CD14-positive monocyte (primary cell): Measurements from ENCODE around the gene MBP. TPM values are rescaled to one million over a fixed set of nuclear protein-coding genes. Genes with fewer than 3 reads are reported as not detected.

Experiments
- DNase-seq, 3 donors: peaks; one replicate each; pipeline ENCODE4 v3.0.0-alpha.2; 2011 to 2022
- H2AFZ ChIP-seq: 2 replicates; pipeline ENCODE4 v1.6.0; 2012; ENCODE audit warnings: mild to moderate bottlenecking, low read depth, low read length, inconsistent platforms; ENCODE audit not compliant: insufficient read depth, poor library complexity, severe bottlenecking
- H3K27ac ChIP-seq, 2 donors: 1 replicate in 1 of 2; 2 replicates in 1 of 2; pipeline ENCODE4 v1.5.1; 2012 to 2013; ENCODE audit warnings: low read length in 2 of 2, control low read depth in 1 of 2, inconsistent platforms in 1 of 2, low read depth in 1 of 2, mild to moderate bottlenecking in 1 of 2
- H3K27me3 ChIP-seq, 2 donors: one replicate each; pipeline versions ENCODE4 v1.6.0 to v1.6.1; 2011 to 2013; ENCODE audit warnings: low read length in 2 of 2; ENCODE audit not compliant: control insufficient read depth in 2 of 2, insufficient read depth in 2 of 2
- H3K36me3 ChIP-seq, 2 donors: replicated peaks in 1 of 2; 1 replicate in 1 of 2; 2 replicates in 1 of 2; pipeline versions ENCODE4 v1.5.1 to v1.6.1; 2012 to 2013; ENCODE audit warnings: low read length in 2 of 2, control low read depth in 1 of 2, inconsistent platforms in 1 of 2, mild to moderate bottlenecking in 1 of 2; ENCODE audit not compliant: insufficient read depth in 2 of 2, control insufficient read depth in 1 of 2
- H3K4me1 ChIP-seq, 2 donors: 1 replicate in 1 of 2; 2 replicates in 1 of 2; pipeline versions ENCODE4 v1.5.1 to v1.6.1; 2012 to 2013; ENCODE audit warnings: low read length in 2 of 2, control low read depth in 1 of 2, inconsistent platforms in 1 of 2, mild to moderate bottlenecking in 1 of 2, moderate library complexity in 1 of 2; ENCODE audit not compliant: insufficient read depth in 2 of 2, control insufficient read depth in 1 of 2
- H3K4me2 ChIP-seq: replicated peaks from 2 replicates; pipeline ENCODE3; 2012; ENCODE audit warnings: low read length, moderate library complexity, mild to moderate bottlenecking; ENCODE audit not compliant: poor library complexity, severe bottlenecking; ENCODE audit errors: extremely low read depth
- H3K4me3 ChIP-seq, 3 experiments: fragments of 200-600 bp in 1 of 3; sonication (generic) in 1 of 3; replicated peaks in 1 of 3; 1 replicate in 2 of 3; 2 replicates in 1 of 3; pipeline ENCODE4 v1.5.1; 2011 to 2013; ENCODE audit warnings: low read length in 3 of 3, mild to moderate bottlenecking in 3 of 3, control low read depth in 2 of 3, low read depth in 2 of 3, inconsistent platforms in 1 of 3, moderate library complexity in 1 of 3
- H3K79me2 ChIP-seq: 2 replicates; pipeline ENCODE4 v1.6.0; 2012; ENCODE audit warnings: mild to moderate bottlenecking, control low read depth, inconsistent platforms, low read length, moderate library complexity; ENCODE audit not compliant: insufficient read depth
- H3K9ac ChIP-seq: 2 replicates; pipeline ENCODE4 v1.6.0; 2017; ENCODE audit warnings: low read length, mild to moderate bottlenecking; ENCODE audit not compliant: insufficient read depth, poor library complexity, severe bottlenecking
- H3K9me3 ChIP-seq, 2 donors: replicated peaks in 1 of 2; 1 replicate in 1 of 2; 2 replicates in 1 of 2; pipeline versions ENCODE4 v1.5.1 to v1.6.1; 2012 to 2013; ENCODE audit warnings: low read length in 2 of 2, control low read depth in 1 of 2; ENCODE audit not compliant: control insufficient read depth in 1 of 2, insufficient read depth in 1 of 2
- H4K20me1 ChIP-seq: 2 replicates; pipeline ENCODE4 v1.6.0; 2012; ENCODE audit warnings: mild to moderate bottlenecking, low read length, control low read depth, moderate library complexity; ENCODE audit not compliant: insufficient read depth
- H3K27ac Mint-ChIP-seq, 7 donors: one replicate each; pipeline ENCODE4 v1.8.0; 2020; ENCODE audit warnings: mild to moderate bottlenecking in 7 of 7, mixed read lengths in 7 of 7, moderate library complexity in 6 of 7, inconsistent platforms in 2 of 7
- H3K27me3 Mint-ChIP-seq, 3 donors: one replicate each; pipeline ENCODE4 v1.8.0; 2021 to 2022; ENCODE audit warnings: low read depth in 3 of 3, mild to moderate bottlenecking in 3 of 3, mixed read lengths in 3 of 3, moderate library complexity in 3 of 3, inconsistent platforms in 1 of 3
- H3K36me3 Mint-ChIP-seq, 2 donors: one replicate each; pipeline ENCODE4 v1.8.0; 2020; ENCODE audit warnings: mixed read lengths in 2 of 2, inconsistent platforms in 1 of 2, mild to moderate bottlenecking in 1 of 2
- H3K4me1 Mint-ChIP-seq: one replicate; pipeline ENCODE4 v1.8.0; 2020; ENCODE audit warnings: mild to moderate bottlenecking, mixed read lengths
- H3K4me3 Mint-ChIP-seq, 2 donors: one replicate each; pipeline ENCODE4 v1.8.0; 2020; ENCODE audit warnings: mild to moderate bottlenecking in 2 of 2, mixed read lengths in 2 of 2, moderate library complexity in 1 of 2
- H3K9me3 Mint-ChIP-seq, 7 donors: one replicate each; pipeline ENCODE4 v1.8.0; 2020 to 2022; ENCODE audit warnings: mixed read lengths in 7 of 7, mild to moderate bottlenecking in 6 of 7, moderate library complexity in 6 of 7, inconsistent platforms in 2 of 7
- CTCF ChIP-seq: fragments of 200-600 bp; IDR thresholded peaks from one replicate; pipeline ENCODE4 v1.8.0; 2022; ENCODE audit warnings: antibody characterized with exemption, mild to moderate bottlenecking
- WGBS: methylation state at CpG from one replicate; pipeline ENCODE4 v1.1.5; 2013; ENCODE audit warnings: missing lambda C conversion rate; ENCODE audit not compliant: insufficient coverage; 5-methylcytosine and 5-hydroxymethylcytosine counted together
- intact Hi-C, 2 donors: fragments of 100-400 bp; cut with micrococcal nuclease; formaldehyde crosslinking; loops; one replicate each; pipeline versions ENCODE4 v1.15.0 to v1.15.1; 2023
- polyA plus RNA-seq, 3 donors: library from polyadenylated mRNA; depleted of rRNA in 1 of 3; unstranded in 2 of 3; stranded (reverse) in 1 of 3; fragments of 300-500 nt in 2 of 3; fragments of >200 nt in 1 of 3; fragmentation: Illumina TruSeq in 2 of 3; gene quantifications; 1 replicate in 2 of 3; 2 replicates in 1 of 3; pipeline ENCODE4 v1.2.3, GENCODE V29; 2012 to 2021

Gene MBP
- polyA plus RNA-seq, 3 donors = 47.7 to 81.0 (median 50.4) TPM

GRCh38 chr18:76932026-76932819 is 200.4 kb downstream of the MBP start:
- Histone ChIP-seq H3K9me3 (no peaks in the 10 kb centered on the region), H3K27me3 (no peaks in the 10 kb centered on the region), H2AFZ (no peak overlapping the region), H3K9ac (no peak overlapping the region), H4K20me1 (no peaks in the 10 kb centered on the region), H3K79me2 (no peaks in the 10 kb centered on the region), H3K4me3 (no peak overlapping the region), H3K27ac (no peak overlapping the region), H3K4me2 (no peak overlapping the region), H3K36me3 (peaks cover 62 to 99% of the 10 kb centered on the region in 2 donors), H3K4me1 (no peaks in the 10 kb centered on the region)
- Mint-ChIP-seq H3K9me3 (no peaks in the 10 kb centered on the region), H3K4me1 (no peaks in the 10 kb centered on the region), H3K4me3 (no peak overlapping the region), H3K36me3 (peaks cover 68 to 75% of the 10 kb centered on the region in 2 donors), H3K27ac (peak overlapping the region in 1 of 7 donors; percentile 15), H3K27me3 (no peaks in the 10 kb centered on the region)
- intact Hi-C loops = no loop called here
- TF ChIP-seq CTCF = no peak
- no peak for DNase-seq
- WGBS = 92% methylated on average over 9 of the region's 11 CpGs

GRCh38 chr18:76931171-76931570 is 201.4 kb downstream of the MBP start:
- intact Hi-C loops = no loop called here
- no peak for TF ChIP-seq CTCF
- Mint-ChIP-seq H3K36me3 (peaks cover 69 to 71% of the 10 kb centered on the region in 2 donors), H3K27me3 (no peaks in the 10 kb centered on the region), H3K4me1 (no peaks in the 10 kb centered on the region), H3K4me3 (no peak overlapping the region), H3K27ac (no peak overlapping the region), H3K9me3 (no peaks in the 10 kb centered on the region)
- H3K4me3 ChIP-seq = no peak overlapping the region
- WGBS = 100% methylated on average over 1 of the region's 6 CpGs
- no peaks in the 10 kb centered on the region for H3K9me3 ChIP-seq
- DNase-seq = no peak
- peaks cover 62 to 99% of the 10 kb centered on the region in 2 donors for H3K36me3 ChIP-seq
- H3K79me2 ChIP-seq = no peaks in the 10 kb centered on the region
- H3K4me1 ChIP-seq = no peaks in the 10 kb centered on the region
- no peak overlapping the region for H3K9ac ChIP-seq
- H3K27me3 ChIP-seq = no peaks in the 10 kb centered on the region
- H2AFZ ChIP-seq = no peak overlapping the region
- H3K4me2 ChIP-seq = no peak overlapping the region
- H3K27ac ChIP-seq = no peak overlapping the region
- no peaks in the 10 kb centered on the region for H4K20me1 ChIP-seq

Other genes with a start within 250 kb of the MBP start
- not detected for gene GALR1, start 117.1 kb upstream of the MBP start, polyA plus RNA-seq